Measurements from ENCODE around the gene PRRC2C. TPM values are rescaled to one million over a fixed set of nuclear protein-coding genes. Genes with fewer than 3 reads are reported as not detected.

The PRRC2C gene
- polyA plus RNA-seq, 4 donors, result 94.5 to 141 (median 131) TPM

- DNase-seq (ENCODE audit: low read depth in 4 of 4, low spot score in 2 of 4), result no peak
Observed at GRCh38 chr1:171627020-171627419, 141.7 kb downstream of the PRRC2C start.

DNA sequence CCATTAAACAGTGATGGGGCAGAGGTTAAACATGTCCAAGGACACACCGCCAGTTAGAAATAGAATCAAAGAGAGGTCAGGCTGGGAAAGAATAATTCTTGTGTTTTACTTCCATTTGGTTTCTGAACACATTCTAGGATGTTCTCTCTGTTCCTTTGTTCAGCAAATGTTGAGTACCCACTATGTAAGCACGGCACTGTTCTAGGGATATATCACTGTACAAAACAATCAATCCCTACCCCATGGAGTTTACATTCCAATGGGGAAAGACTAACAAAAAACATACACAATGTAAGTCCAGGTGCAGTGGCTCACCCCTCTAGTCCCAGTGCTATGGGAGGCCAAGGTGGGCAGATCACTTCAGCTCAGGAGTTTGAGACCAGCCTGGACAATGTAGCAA, 142.9 kb downstream of the PRRC2C start:
- DNase-seq (ENCODE audit: low read depth in 4 of 4, low spot score in 2 of 4), result no peak

DNA sequence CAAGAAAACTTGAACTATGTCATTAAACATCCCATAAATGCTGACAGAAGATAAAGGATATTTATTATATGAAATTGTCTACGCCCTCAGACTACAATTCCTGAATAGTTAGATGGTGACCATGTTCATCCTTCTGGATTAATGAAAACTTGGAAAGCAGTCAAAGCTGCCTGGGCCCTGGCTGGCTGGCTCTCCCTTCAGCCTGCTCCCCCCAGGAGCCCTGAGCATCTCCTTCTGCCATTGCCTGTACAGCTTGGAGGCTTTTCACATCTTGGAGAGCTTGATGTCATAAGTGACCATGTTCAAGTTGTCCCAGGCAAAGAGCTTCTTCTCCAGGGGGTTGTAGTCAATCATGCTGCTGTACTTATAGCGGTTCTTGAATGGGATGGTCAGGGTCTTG, 150.3 kb downstream of the PRRC2C start:
- DNase-seq (ENCODE audit: low read depth in 4 of 4, low spot score in 2 of 4), result no peak

DNA sequence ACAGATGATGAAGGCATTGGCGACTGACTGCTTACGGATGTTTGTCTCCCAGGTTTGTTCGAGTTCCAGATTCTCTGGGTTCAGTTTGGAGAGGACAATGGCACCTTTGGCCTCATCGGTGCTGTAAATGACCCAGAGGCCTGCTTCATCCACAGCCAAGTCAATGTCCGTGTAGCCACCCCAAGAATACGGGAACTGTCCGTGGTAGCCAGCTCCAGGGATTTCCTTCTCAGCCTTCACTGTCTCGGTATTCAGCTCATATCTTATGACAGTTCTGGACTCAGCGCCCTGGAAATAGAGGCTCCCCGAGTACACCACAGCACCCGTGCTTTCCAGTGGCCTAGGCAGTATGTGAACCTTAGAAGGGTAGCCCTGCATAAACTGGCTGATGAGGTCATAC, 150.8 kb downstream of the PRRC2C start:
- no peak for DNase-seq (ENCODE audit: low read depth in 4 of 4, low spot score in 2 of 4)

GRCh38 chr1:171637928-171638576, 152.7 kb downstream of the PRRC2C start:
- no peak for DNase-seq (ENCODE audit: low read depth in 4 of 4, low spot score in 2 of 4)

DNA sequence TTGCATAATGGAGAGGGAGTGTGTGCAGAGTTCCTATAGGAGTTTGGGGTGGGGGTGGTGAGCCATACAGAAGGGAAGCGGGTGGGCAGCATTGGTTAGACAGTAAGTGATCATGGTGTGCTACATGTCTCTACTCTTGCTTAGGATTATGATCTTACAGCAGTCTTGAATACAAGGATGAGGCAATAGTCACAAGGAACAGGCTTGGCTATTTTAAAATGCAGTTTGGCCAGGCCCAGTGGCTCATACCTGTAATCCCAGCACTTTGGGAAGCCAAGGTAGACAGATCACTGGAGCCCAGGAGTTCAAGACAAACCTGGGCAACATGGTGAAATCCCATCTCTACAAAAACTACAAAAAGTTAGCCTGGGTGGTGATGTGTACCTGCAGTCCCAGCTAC, 154.9 kb downstream of the PRRC2C start:
- no peak for DNase-seq (ENCODE audit: low read depth in 4 of 4, low spot score in 2 of 4)

- no peak for DNase-seq (ENCODE audit: low read depth in 4 of 4, low spot score in 2 of 4)
Observed at GRCh38 chr1:171641076-171641864, 155.9 kb downstream of the PRRC2C start.

- DNase-seq (ENCODE audit: low read depth in 4 of 4, low spot score in 2 of 4), result no peak
Observed at GRCh38 chr1:171642197-171642596, 156.9 kb downstream of the PRRC2C start.

Other genes starting within 250 kb of the PRRC2C start
- gene FMO1, start 237.0 kb upstream of the PRRC2C start, polyA plus RNA-seq (ENCODE audit: insufficient read length in 4 of 4), result 100 to 1,000 TPM in 3 of 4 donors, 10 to 100 TPM in 1; 99.8 to 197 (median 186) TPM
- 10 to 100 TPM; 11.0 to 18.6 (median 16.6) TPM for gene FMO4, start 171.3 kb upstream of the PRRC2C start, polyA plus RNA-seq (ENCODE audit: insufficient read length in 4 of 4)
- 1 to 10 TPM in 2 of 4 donors, under 1 TPM in 2; 0.42 to 1.3 (median 0.75) TPM for gene MYOCOS, start 136.7 kb downstream of the PRRC2C start, polyA plus RNA-seq (ENCODE audit: insufficient read length in 4 of 4)
- under 1 TPM; 0.11 to 0.24 (median 0.18) TPM for gene MYOC, start 167.2 kb downstream of the PRRC2C start, polyA plus RNA-seq (ENCODE audit: insufficient read length in 4 of 4)

All from left renal cortex interstitium (tissue), 4 donors.